ENCODE data around the gene CRABP2. TPM values are rescaled to one million over a fixed set of nuclear protein-coding genes. Genes with fewer than 3 reads are reported as not detected.
A peak's percentile ranks its signal among the peaks of the same experiment; 100 is the strongest.

Gene CRABP2
- total RNA-seq, 1 donor from 2014 or later, result 2.4 TPM

DNA sequence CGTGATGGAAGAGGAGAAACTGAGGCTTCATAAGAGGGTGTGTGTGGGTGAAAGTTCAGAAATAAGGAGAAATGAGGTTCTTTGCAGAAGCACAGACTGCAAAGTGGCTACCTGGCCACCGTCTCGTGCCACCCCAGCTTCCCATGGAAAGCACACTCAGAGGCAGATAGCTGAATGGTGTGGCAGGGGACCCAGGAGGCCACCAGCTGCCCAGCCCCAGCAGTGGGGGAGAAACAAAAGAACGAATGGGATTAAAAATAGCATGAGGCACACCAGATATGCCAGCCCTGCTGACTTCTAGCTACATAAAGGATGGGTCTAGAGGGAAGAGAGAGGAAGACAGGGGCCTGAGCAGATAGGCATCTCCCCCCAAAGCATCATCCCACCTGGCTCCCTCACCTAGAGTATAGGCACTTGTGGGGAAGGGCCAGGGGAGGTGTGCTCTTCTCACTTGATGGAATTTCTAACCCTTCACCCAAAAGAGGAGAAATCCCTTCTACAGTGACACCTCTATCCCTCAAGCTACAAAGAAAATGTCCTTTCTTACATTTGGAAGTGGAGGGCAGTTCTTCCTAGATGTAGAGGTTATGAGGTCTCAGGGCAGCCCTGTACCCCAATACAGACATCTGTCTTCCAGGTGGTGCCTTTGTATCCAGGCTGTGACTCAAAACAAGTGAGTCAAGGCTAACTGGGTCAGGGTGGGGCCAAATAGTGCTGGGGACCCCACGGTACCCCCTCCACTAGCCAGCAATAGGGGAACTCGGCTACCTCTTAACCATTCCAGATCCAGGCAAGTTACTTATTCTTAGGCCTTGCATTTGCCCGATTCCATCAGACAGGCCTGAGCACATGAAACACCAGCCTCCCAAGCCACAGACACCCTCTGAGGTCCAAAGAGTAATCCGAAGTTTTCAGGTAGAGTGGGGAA lies 42.6 kb upstream of the CRABP2 start:
- Mint-ChIP-seq H3K27ac (ENCODE audit: unreplicated experiment) (peak overlapping the region; percentile 97), H3K9me3 (ENCODE audit: unreplicated experiment) (peaks cover 15% of the 10 kb centered on the region), H3K4me3 (ENCODE audit: unreplicated experiment) (peak overlapping the region; percentile 94), H3K36me3 (ENCODE audit: unreplicated experiment) (no peaks in the 10 kb centered on the region), H3K4me1 (ENCODE audit: low read depth, unreplicated experiment) (peaks cover 39% of the 10 kb centered on the region), H3K27me3 (ENCODE audit: unreplicated experiment) (peaks cover 15% of the 10 kb centered on the region)
- no peak for DNase-seq
- TF ChIP-seq, protein P1, sequence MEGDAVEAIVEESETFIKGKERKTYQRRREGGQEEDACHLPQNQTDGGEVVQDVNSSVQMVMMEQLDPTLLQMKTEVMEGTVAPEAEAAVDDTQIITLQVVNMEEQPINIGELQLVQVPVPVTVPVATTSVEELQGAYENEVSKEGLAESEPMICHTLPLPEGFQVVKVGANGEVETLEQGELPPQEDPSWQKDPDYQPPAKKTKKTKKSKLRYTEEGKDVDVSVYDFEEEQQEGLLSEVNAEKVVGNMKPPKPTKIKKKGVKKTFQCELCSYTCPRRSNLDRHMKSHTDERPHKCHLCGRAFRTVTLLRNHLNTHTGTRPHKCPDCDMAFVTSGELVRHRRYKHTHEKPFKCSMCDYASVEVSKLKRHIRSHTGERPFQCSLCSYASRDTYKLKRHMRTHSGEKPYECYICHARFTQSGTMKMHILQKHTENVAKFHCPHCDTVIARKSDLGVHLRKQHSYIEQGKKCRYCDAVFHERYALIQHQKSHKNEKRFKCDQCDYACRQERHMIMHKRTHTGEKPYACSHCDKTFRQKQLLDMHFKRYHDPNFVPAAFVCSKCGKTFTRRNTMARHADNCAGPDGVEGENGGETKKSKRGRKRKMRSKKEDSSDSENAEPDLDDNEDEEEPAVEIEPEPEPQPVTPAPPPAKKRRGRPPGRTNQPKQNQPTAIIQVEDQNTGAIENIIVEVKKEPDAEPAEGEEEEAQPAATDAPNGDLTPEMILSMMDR (IDR thresholded peaks at IDR 0.05; ENCODE audit: partially characterized antibody, unreplicated experiment), result no peak

DNA sequence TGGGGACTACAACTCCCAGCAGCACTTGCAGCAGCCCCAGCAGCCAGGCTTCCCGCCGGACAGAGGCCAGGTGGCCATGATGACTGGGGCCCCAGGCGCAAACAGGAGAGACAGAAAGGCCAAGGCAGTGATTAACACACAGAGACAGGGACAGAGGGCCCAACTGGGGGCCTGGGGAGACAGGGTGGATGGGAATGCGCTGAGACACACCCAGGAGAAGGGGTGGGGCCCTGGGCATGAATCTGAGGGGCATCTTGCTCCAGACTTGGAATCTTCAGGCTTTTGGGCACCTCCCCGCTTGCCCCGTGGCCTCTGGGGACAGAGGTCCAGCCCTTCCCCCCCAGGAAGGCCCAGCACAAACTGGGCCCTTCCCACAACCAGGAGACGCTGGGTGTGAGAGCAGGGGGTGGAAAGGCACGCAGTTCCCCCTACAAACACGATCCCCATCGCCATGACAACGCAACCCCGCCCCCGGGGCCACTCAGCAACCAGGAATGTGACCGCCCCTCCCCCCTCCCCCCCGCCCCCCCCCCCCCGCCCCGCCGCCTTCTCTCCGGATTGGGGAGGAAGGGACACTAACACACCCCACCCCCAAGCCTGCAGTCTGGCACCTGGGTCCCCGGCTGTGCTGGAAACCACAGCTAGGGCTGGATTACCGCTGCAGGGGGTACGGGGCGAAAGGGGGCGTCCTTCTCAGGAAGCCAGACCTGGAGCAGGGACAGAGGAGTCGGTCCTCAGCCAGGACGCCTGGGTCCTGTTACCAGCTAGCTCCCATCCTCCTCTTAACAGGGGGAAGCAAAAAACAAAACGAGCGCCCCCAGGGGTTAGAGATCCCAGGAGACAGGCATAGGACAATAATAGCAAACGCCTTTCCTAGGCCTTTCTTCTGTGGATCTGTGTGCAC lies 41.6 kb upstream of the CRABP2 start:
- H3K27ac Mint-ChIP-seq (ENCODE audit: unreplicated experiment), result peak overlapping the region; percentile 97
- peaks cover 13% of the 10 kb centered on the region for H3K9me3 Mint-ChIP-seq (ENCODE audit: unreplicated experiment)
- DNase-seq, result peak; percentile 86
- no peaks in the 10 kb centered on the region for H3K36me3 Mint-ChIP-seq (ENCODE audit: unreplicated experiment)
- H3K4me3 Mint-ChIP-seq (ENCODE audit: unreplicated experiment), result peak overlapping the region; percentile 94
- H3K27me3 Mint-ChIP-seq (ENCODE audit: unreplicated experiment), result peaks cover 14% of the 10 kb centered on the region
- TF ChIP-seq, protein P1 (IDR thresholded peaks at IDR 0.05; ENCODE audit: partially characterized antibody, unreplicated experiment), result no peak
- peaks cover 36% of the 10 kb centered on the region for H3K4me1 Mint-ChIP-seq (ENCODE audit: low read depth, unreplicated experiment)

DNA sequence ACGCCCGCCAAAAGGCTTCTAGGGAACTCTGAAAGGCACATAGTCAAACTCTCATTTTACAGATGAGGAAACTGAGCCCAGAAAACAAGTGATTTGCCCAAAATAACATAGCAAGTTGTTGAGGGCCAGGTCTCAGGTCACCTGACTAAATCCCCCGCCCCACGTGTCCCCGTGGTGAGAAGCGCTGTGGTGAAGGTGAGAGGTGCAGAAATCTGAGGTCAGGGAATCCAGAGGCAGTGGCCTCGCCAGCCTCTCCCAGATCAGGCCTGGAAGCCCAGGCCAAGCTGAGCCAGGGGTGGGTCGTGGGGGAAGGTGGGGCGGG lies 41.0 kb upstream of the CRABP2 start:
- TF ChIP-seq, protein P1 (IDR thresholded peaks at IDR 0.05; ENCODE audit: partially characterized antibody, unreplicated experiment), result no peak
- Mint-ChIP-seq H3K27me3 (ENCODE audit: unreplicated experiment) (peaks cover 13% of the 10 kb centered on the region), H3K27ac (ENCODE audit: unreplicated experiment) (peak overlapping the region; percentile 97), H3K4me1 (ENCODE audit: low read depth, unreplicated experiment) (peaks cover 39% of the 10 kb centered on the region), H3K9me3 (ENCODE audit: unreplicated experiment) (peaks cover 15% of the 10 kb centered on the region), H3K36me3 (ENCODE audit: unreplicated experiment) (no peaks in the 10 kb centered on the region), H3K4me3 (ENCODE audit: unreplicated experiment) (peak overlapping the region; percentile 94)
- no peak for DNase-seq

DNA sequence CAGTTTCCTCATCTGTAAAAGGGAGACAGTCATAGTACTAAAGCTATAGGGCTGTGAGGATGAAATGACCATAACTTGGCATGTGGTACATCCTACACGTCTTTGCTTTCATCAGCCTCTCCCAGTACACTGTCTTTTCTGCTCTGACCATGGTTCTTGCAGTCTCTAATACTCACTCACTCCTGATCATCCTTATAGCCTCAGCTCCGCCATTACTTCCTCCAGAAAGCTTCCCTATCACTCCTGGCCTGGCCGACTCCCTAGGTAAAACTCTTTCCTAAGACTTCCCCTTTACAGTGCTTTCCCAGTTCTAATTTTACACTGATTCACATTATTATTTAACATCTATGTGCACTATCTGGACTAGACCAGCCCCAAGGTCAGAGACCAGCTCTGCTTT lies 40.5 kb upstream of the CRABP2 start:
- no peak for DNase-seq
- Mint-ChIP-seq H3K4me3 (ENCODE audit: unreplicated experiment) (peak overlapping the region; percentile 94), H3K27ac (ENCODE audit: unreplicated experiment) (peak overlapping the region; percentile 48), H3K9me3 (ENCODE audit: unreplicated experiment) (peaks cover 15% of the 10 kb centered on the region), H3K27me3 (ENCODE audit: unreplicated experiment) (peaks cover 13% of the 10 kb centered on the region), H3K36me3 (ENCODE audit: unreplicated experiment) (no peaks in the 10 kb centered on the region), H3K4me1 (ENCODE audit: low read depth, unreplicated experiment) (peaks cover 39% of the 10 kb centered on the region)
- TF ChIP-seq, protein P1 (IDR thresholded peaks at IDR 0.05; ENCODE audit: partially characterized antibody, unreplicated experiment), result no peak

Data from glutamatergic neuron (in vitro differentiated cells).